ENCODE measurements around the gene GFY. TPM values are rescaled to one million over a fixed set of nuclear protein-coding genes. Genes with fewer than 3 reads are reported as not detected.
"Not testable (repeated sequence)": the region's sequence is repeated elsewhere in the genome, so short reads cannot be mapped to it uniquely, and the experiment has no call there.

The GFY gene
- total RNA-seq, 1 donor from 2014 or later, result not detected

DNA sequence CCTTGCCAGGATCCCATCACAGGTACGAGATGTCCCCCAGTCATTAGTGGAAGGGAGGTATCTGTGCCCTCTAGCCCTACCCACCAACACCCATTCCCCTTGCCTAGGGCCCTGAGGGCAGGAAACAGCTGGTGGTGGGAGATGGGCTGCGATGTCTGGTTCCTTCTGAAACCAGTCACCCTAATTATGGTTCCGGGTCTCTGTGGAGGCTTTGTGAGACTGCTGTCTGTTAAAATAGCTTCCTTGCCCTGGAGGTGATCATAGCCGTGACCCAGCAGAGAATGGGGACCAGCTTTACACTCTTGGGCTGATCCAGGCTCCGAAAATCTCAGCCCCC lies 33.3 kb downstream of the GFY start:
- no peaks in the 10 kb centered on the region for H3K36me3 Mint-ChIP-seq (ENCODE audit: low read depth, unreplicated experiment)
- no peaks in the 10 kb centered on the region for H3K4me1 Mint-ChIP-seq (ENCODE audit: low read depth, unreplicated experiment)
- H3K4me3 Mint-ChIP-seq (ENCODE audit: unreplicated experiment), result no peak overlapping the region
- Histone ChIP-seq H4K20me1 (ENCODE audit: insufficient read depth, low read length) (no peaks in the 10 kb centered on the region), H3K79me2 (ENCODE audit: insufficient read depth, low read length) (no peaks in the 10 kb centered on the region), H2AFZ (ENCODE audit: low read depth, low read length) (no peak overlapping the region), H3K4me3 (ENCODE audit: insufficient read depth, low read depth, low read length) (no peak overlapping the region), H3K36me3 (ENCODE audit: insufficient read depth, low read length) (no peaks in the 10 kb centered on the region), H3K9ac (ENCODE audit: low read length) (no peak overlapping the region), H3K4me2 (ENCODE audit: low read length) (no peak overlapping the region), H3K27ac (ENCODE audit: low read depth, low read length) (no peak overlapping the region), H3K27me3 (ENCODE audit: insufficient read depth, low read length) (no peaks in the 10 kb centered on the region), H3K9me3 (ENCODE audit: insufficient read depth, low read depth, low read length) (no peaks in the 10 kb centered on the region), H3K4me1 (ENCODE audit: insufficient read depth, low read length) (peaks cover 4% of the 10 kb centered on the region)
- no peak overlapping the region for H3K27ac Mint-ChIP-seq (ENCODE audit: unreplicated experiment)
- TF ChIP-seq CTCF (IDR thresholded peaks at IDR 0.05; ENCODE audit: insufficient read depth, low read depth, low read length) (no peak), EZH2 (IDR thresholded peaks at IDR 0.05; ENCODE audit: insufficient read depth, low read length) (no peak)
- no peaks in the 10 kb centered on the region for H3K27me3 Mint-ChIP-seq (ENCODE audit: low read depth, unreplicated experiment)
- H3K9me3 Mint-ChIP-seq (ENCODE audit: unreplicated experiment), result no peaks in the 10 kb centered on the region
- FAIRE-seq (no peak), DNase-seq (ENCODE audit: low read depth) (no peak)

DNA sequence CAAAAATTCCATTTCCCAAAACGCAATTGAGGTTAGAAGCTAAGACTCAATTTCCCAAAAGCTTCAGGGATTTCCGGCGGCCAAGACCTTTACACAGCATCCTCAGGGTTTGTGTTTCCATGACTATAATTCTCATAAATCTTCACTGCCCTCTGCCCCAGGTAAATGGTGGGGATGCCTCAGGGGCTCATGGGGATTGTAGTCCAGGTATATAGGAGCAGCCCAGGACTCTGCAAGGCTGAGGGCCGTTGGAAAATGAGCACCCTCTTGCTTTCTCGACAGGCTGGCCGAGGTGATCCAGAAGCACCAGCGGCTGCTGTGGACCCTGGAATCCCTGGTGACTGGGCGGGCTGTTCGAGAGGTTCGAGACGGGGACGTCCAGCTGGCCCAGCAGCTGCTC lies 34.2 kb downstream of the GFY start:
- DNase-seq (ENCODE audit: low read depth) (no peak), FAIRE-seq (no peak)
- Mint-ChIP-seq H3K4me1 (ENCODE audit: low read depth, unreplicated experiment) (no peaks in the 10 kb centered on the region), H3K9me3 (ENCODE audit: unreplicated experiment) (no peaks in the 10 kb centered on the region), H3K4me3 (ENCODE audit: unreplicated experiment) (no peak overlapping the region), H3K36me3 (ENCODE audit: low read depth, unreplicated experiment) (no peaks in the 10 kb centered on the region), H3K27me3 (ENCODE audit: low read depth, unreplicated experiment) (no peaks in the 10 kb centered on the region), H3K27ac (ENCODE audit: unreplicated experiment) (no peak overlapping the region)
- Histone ChIP-seq H3K9ac (ENCODE audit: low read length) (no peak overlapping the region), H3K9me3 (ENCODE audit: insufficient read depth, low read depth, low read length) (no peaks in the 10 kb centered on the region), H4K20me1 (ENCODE audit: insufficient read depth, low read length) (no peaks in the 10 kb centered on the region), H3K4me3 (ENCODE audit: insufficient read depth, low read depth, low read length) (no peak overlapping the region), H3K36me3 (ENCODE audit: insufficient read depth, low read length) (no peaks in the 10 kb centered on the region), H3K4me2 (ENCODE audit: low read length) (no peak overlapping the region), H3K27me3 (ENCODE audit: insufficient read depth, low read length) (no peaks in the 10 kb centered on the region), H3K79me2 (ENCODE audit: insufficient read depth, low read length) (no peaks in the 10 kb centered on the region), H2AFZ (ENCODE audit: low read depth, low read length) (no peak overlapping the region), H3K27ac (ENCODE audit: low read depth, low read length) (no peak overlapping the region), H3K4me1 (ENCODE audit: insufficient read depth, low read length) (no peaks in the 10 kb centered on the region)
- TF ChIP-seq EZH2 (IDR thresholded peaks at IDR 0.05; ENCODE audit: insufficient read depth, low read length) (no peak), CTCF (IDR thresholded peaks at IDR 0.05; ENCODE audit: insufficient read depth, low read depth, low read length) (no peak)

- not testable (repeated sequence) for H3K4me2 ChIP-seq (ENCODE audit: low read length); H3K9ac ChIP-seq (ENCODE audit: low read length); H3K4me3 ChIP-seq (ENCODE audit: insufficient read depth, low read depth, low read length); H2AFZ ChIP-seq (ENCODE audit: low read depth, low read length); H3K27me3 Mint-ChIP-seq (ENCODE audit: low read depth, unreplicated experiment); H3K27me3 ChIP-seq (ENCODE audit: insufficient read depth, low read length); FAIRE-seq; H3K9me3 ChIP-seq (ENCODE audit: insufficient read depth, low read depth, low read length); H3K27ac Mint-ChIP-seq (ENCODE audit: unreplicated experiment); H3K9me3 Mint-ChIP-seq (ENCODE audit: unreplicated experiment); H3K79me2 ChIP-seq (ENCODE audit: insufficient read depth, low read length); H4K20me1 ChIP-seq (ENCODE audit: insufficient read depth, low read length); H3K36me3 Mint-ChIP-seq (ENCODE audit: low read depth, unreplicated experiment); H3K4me1 ChIP-seq (ENCODE audit: insufficient read depth, low read length); H3K27ac ChIP-seq (ENCODE audit: low read depth, low read length); H3K4me1 Mint-ChIP-seq (ENCODE audit: low read depth, unreplicated experiment); DNase-seq (ENCODE audit: low read depth); H3K36me3 ChIP-seq (ENCODE audit: insufficient read depth, low read length); H3K4me3 Mint-ChIP-seq (ENCODE audit: unreplicated experiment)
Measured at GRCh38 chr19:49461130-49461529, 35.9 kb downstream of the GFY start.

Data from astrocyte (in vitro differentiated cells and primary cell).